H1 (cell line): ENCODE measurements around the gene ADGRL2. TPM values are rescaled to one million over a fixed set of nuclear protein-coding genes. Genes with fewer than 3 reads are reported as not detected.

ENCODE experiments used
- CTCF ChIA-PET: fragments of 300-600 bp; sonication (Branson Sonifier 250); formaldehyde crosslinking; loops from one replicate; lab custom pipeline; 2021; ENCODE audit not compliant: partially characterized antibody; lab: Charles Lee
- POLR2A ChIA-PET: fragments of 300-600 bp; sonication (Branson Sonifier 250); formaldehyde crosslinking; loops from one replicate; lab custom pipeline; 2021; ENCODE audit warnings: inconsistent platforms; ENCODE audit not compliant: partially characterized antibody; lab: Charles Lee
- DNase-seq, 2 experiments: peaks; one replicate each; pipeline versions ENCODE4 v3.0.0 to v3.0.0-alpha.2; 2010 to 2022; ENCODE audit warnings: low spot score in 2 of 2, low read depth in 1 of 2, mixed read lengths in 1 of 2
- FAIRE-seq: peaks from 2 replicates; lab custom pipeline; 2011; peaks lifted over from hg19 to GRCh38; lab: Jason Lieb, UNC
- H2AFZ ChIP-seq: 2 replicates; pipeline ENCODE4 v1.8.1; 2012; ENCODE audit warnings: low read length, inconsistent platforms
- H2AK5ac ChIP-seq: 2 replicates; pipeline ENCODE4 v1.6.1; 2013; ENCODE audit warnings: low read depth, low read length
- H2BK120ac ChIP-seq: replicated peaks from 2 replicates; pipeline ENCODE3; 2013; ENCODE audit warnings: low read depth, low read length, inconsistent platforms
- H2BK12ac ChIP-seq: 2 replicates; pipeline ENCODE4 v1.6.1; 2013; ENCODE audit warnings: low read depth, low read length
- H2BK15ac ChIP-seq: 2 replicates; pipeline ENCODE4 v1.6.1; 2013; ENCODE audit warnings: low read length
- H2BK20ac ChIP-seq: 2 replicates; pipeline ENCODE4 v1.6.1; 2013; ENCODE audit warnings: low read length
- H2BK5ac ChIP-seq: 2 replicates; pipeline ENCODE4 v1.6.1; 2013; ENCODE audit warnings: low read depth, low read length
- H3K14ac ChIP-seq: 2 replicates; pipeline ENCODE4 v1.6.1; 2013; ENCODE audit warnings: inconsistent platforms; ENCODE audit not compliant: insufficient read length
- H3K18ac ChIP-seq: 2 replicates; pipeline ENCODE4 v1.6.1; 2013; ENCODE audit warnings: low read length; ENCODE audit errors: extremely low read depth
- H3K23ac ChIP-seq: 2 replicates; pipeline ENCODE4 v1.6.1; 2013; ENCODE audit warnings: inconsistent platforms; ENCODE audit not compliant: insufficient read length
- H3K23me2 ChIP-seq: 2 replicates; pipeline ENCODE4 v1.6.1; 2013; ENCODE audit warnings: low read depth, low read length
- H3K27ac ChIP-seq: 2 replicates; pipeline ENCODE4 v1.6.1; 2011; ENCODE audit warnings: low read depth, low read length, inconsistent platforms
- H3K27me3 ChIP-seq, 4 experiments: replicated peaks in 1 of 4; 1 replicate in 1 of 4; 2 replicates in 3 of 4; pipeline versions ENCODE4 v1.6.1 to v1.8.1; 2011 to 2013; ENCODE audit warnings: low read length in 3 of 4, mild to moderate bottlenecking in 3 of 4, inconsistent platforms in 2 of 4, mixed read lengths in 2 of 4, moderate library complexity in 1 of 4; ENCODE audit not compliant: control insufficient read depth in 3 of 4, insufficient read depth in 3 of 4; ENCODE audit errors: extremely low read depth in 1 of 4
- H3K36me3 ChIP-seq, 4 experiments: 2 replicates each; pipeline versions ENCODE4 v1.6.1 to v1.8.1; 2011 to 2013; ENCODE audit warnings: mild to moderate bottlenecking in 4 of 4, low read length in 3 of 4, moderate library complexity in 2 of 4, control low read depth in 1 of 4, inconsistent platforms in 1 of 4; ENCODE audit not compliant: insufficient read depth in 4 of 4, control insufficient read depth in 2 of 4
- H3K4ac ChIP-seq: replicated peaks from 2 replicates; pipeline ENCODE3; 2013; ENCODE audit warnings: low read length, low read depth, mixed read lengths, inconsistent platforms; ENCODE audit not compliant: insufficient read length
- H3K4me1 ChIP-seq, 4 experiments: replicated peaks in 1 of 4; 1 replicate in 1 of 4; 2 replicates in 3 of 4; pipeline versions ENCODE4 v1.6.1 to v1.8.1; 2011 to 2013; ENCODE audit warnings: low read length in 3 of 4, inconsistent platforms in 2 of 4, mixed read lengths in 1 of 4; ENCODE audit not compliant: insufficient read depth in 4 of 4, control insufficient read depth in 3 of 4
- H3K4me2 ChIP-seq, 2 experiments: 2 replicates each; pipeline versions ENCODE4 v1.6.1 to v1.8.1; 2011 to 2013; ENCODE audit warnings: low read depth in 2 of 2, low read length in 2 of 2, control low read depth in 1 of 2, inconsistent platforms in 1 of 2, mild to moderate bottlenecking in 1 of 2; ENCODE audit not compliant: insufficient read depth in 1 of 2
- H3K4me3 ChIP-seq, 4 experiments: fragments of 200-600, 300-600 bp in 1 of 4; sonication (generic), shearing (Covaris generic), sonication (Bioruptor Twin) in 1 of 4; 2 replicates each; pipeline versions ENCODE4 v1.5.1 to v1.8.1; 2011 to 2016; ENCODE audit warnings: low read length in 4 of 4, low read depth in 3 of 4, control low read depth in 2 of 4, inconsistent platforms in 2 of 4, mild to moderate bottlenecking in 2 of 4, mixed read lengths in 1 of 4, moderate library complexity in 1 of 4; ENCODE audit not compliant: insufficient read depth in 2 of 4; ENCODE audit errors: extremely low read depth in 1 of 4
- H3K56ac ChIP-seq: replicated peaks from 2 replicates; pipeline ENCODE3; 2013; ENCODE audit warnings: low read depth, mild to moderate bottlenecking, mixed read lengths, low read length, inconsistent platforms; ENCODE audit not compliant: insufficient read length
- H3K79me1 ChIP-seq: 2 replicates; pipeline ENCODE4 v1.6.1; 2013; ENCODE audit warnings: low read depth, low read length, control low read depth
- H3K79me2 ChIP-seq, 2 experiments: 2 replicates each; pipeline versions ENCODE4 v1.6.1 to v1.8.1; 2012 to 2013; ENCODE audit warnings: low read length in 2 of 2, mild to moderate bottlenecking in 2 of 2, inconsistent platforms in 1 of 2; ENCODE audit not compliant: insufficient read depth in 2 of 2, control insufficient read depth in 1 of 2
- H3K9ac ChIP-seq, 4 experiments: replicated peaks in 1 of 4; 1 replicate in 1 of 4; 2 replicates in 3 of 4; pipeline versions ENCODE4 v1.6.1 to v1.8.1; 2011 to 2013; ENCODE audit warnings: low read depth in 3 of 4, low read length in 3 of 4, control low read depth in 2 of 4, mild to moderate bottlenecking in 2 of 4, moderate library complexity in 2 of 4, inconsistent platforms in 1 of 4; ENCODE audit errors: extremely low read depth in 1 of 4
- H3K9me3 ChIP-seq, 2 experiments: 2 replicates each; pipeline versions ENCODE4 v1.6.1 to v1.8.1; 2012 to 2013; ENCODE audit warnings: mild to moderate bottlenecking in 2 of 2, moderate library complexity in 2 of 2, control low read depth in 1 of 2, inconsistent platforms in 1 of 2, low read depth in 1 of 2, low read length in 1 of 2, mixed read lengths in 1 of 2; ENCODE audit not compliant: insufficient read depth in 2 of 2
- H4K20me1 ChIP-seq, 2 experiments: replicated peaks in 1 of 2; 2 replicates each; pipeline versions ENCODE3 to v1.8.1; 2011 to 2013; ENCODE audit warnings: inconsistent platforms in 2 of 2, low read length in 2 of 2, mild to moderate bottlenecking in 1 of 2; ENCODE audit not compliant: insufficient read depth in 2 of 2, control insufficient read depth in 1 of 2
- H4K5ac ChIP-seq: 2 replicates; pipeline ENCODE4 v1.6.1; 2013; ENCODE audit warnings: low read length, low read depth, mixed read lengths, inconsistent platforms; ENCODE audit not compliant: insufficient read length
- H4K8ac ChIP-seq: 2 replicates; pipeline ENCODE4 v1.8.0; 2013; ENCODE audit warnings: mild to moderate bottlenecking, moderate library complexity, low read length, inconsistent platforms; ENCODE audit not compliant: insufficient read depth; ENCODE audit errors: extremely low read depth
- H4K91ac ChIP-seq: replicated peaks from 2 replicates; pipeline ENCODE3; 2013; ENCODE audit warnings: low read length, mixed read lengths, inconsistent platforms; ENCODE audit not compliant: insufficient read length
- BACH1 ChIP-seq: IDR thresholded peaks from 2 replicates; pipeline ENCODE4 v1.6.1; 2012; ENCODE audit warnings: low read length, improper control_type of control experiment
- MAFK ChIP-seq: IDR thresholded peaks from 2 replicates; pipeline ENCODE4 v1.6.1; 2012; ENCODE audit warnings: low read depth, mild to moderate bottlenecking, improper control_type of control experiment, low read length
- POU5F1 ChIP-seq: IDR thresholded peaks from 2 replicates; pipeline ENCODE4 v1.6.1; 2011; ENCODE audit warnings: low read depth, mild to moderate bottlenecking, low read length, moderate library complexity
- SP1 ChIP-seq: IDR thresholded peaks from 2 replicates; pipeline ENCODE4 v1.6.1; 2011; ENCODE audit warnings: low read depth, low read length
- TCF12 ChIP-seq: IDR thresholded peaks from 2 replicates; pipeline ENCODE4 v1.6.1; 2011; ENCODE audit warnings: low read depth, mild to moderate bottlenecking, low read length
- YY1 ChIP-seq: IDR thresholded peaks from 2 replicates; pipeline ENCODE4 v1.6.1; 2011; ENCODE audit warnings: low read depth, mild to moderate bottlenecking, low read length
- WGBS, 2 experiments: shearing (Covaris generic) in 1 of 2; methylation state at CpG; one replicate each; pipeline versions ENCODE4 v1.1.6 to v1.1.7; 2013 to 2015; ENCODE audit warnings: low lambda C conversion rate in 2 of 2, mixed read lengths in 2 of 2, inconsistent platforms in 1 of 2, low coverage in 1 of 2, missing lambda C conversion rate in 1 of 2; ENCODE audit not compliant: insufficient replicate concordance in 2 of 2, insufficient coverage in 1 of 2, insufficient read length in 1 of 2; ENCODE audit errors: extremely low coverage in 1 of 2, missing lambda C conversion rate in 1 of 2; 5-methylcytosine and 5-hydroxymethylcytosine counted together
- polyA plus RNA-seq, 7 experiments: library from polyadenylated mRNA; depleted of rRNA in 3 of 7; stranded (reverse) in 5 of 7; unstranded in 2 of 7; fragments of >200 nt in 5 of 7; fragments of 200-250 nt in 2 of 7; gene quantifications; 1 replicate in 5 of 7; 2 replicates in 1 of 7; 4 replicates in 1 of 7; pipeline versions ENCODE4 v1.2.1 to v1.2.3, GENCODE V29; 2011 to 2013; ENCODE audit warnings: missing spikeins in 2 of 7, mixed read lengths in 2 of 7
- total RNA-seq: library from RNA; stranded (reverse); fragmentation: NEBNext Ultra II Directional; extraction: Animal tissue kit (Norgen Biotek cat#: 25700); gene quantifications from 2 replicates; pipeline ENCODE4 v1.2.1, GENCODE V29; 2021

ADGRL2 gene
- total and polyA plus RNA-seq, 2 of the 8 experiments (the other 6 are each of a cell fraction or from before 2014, with no cell fraction given), result 113 to 124 TPM

DNA sequence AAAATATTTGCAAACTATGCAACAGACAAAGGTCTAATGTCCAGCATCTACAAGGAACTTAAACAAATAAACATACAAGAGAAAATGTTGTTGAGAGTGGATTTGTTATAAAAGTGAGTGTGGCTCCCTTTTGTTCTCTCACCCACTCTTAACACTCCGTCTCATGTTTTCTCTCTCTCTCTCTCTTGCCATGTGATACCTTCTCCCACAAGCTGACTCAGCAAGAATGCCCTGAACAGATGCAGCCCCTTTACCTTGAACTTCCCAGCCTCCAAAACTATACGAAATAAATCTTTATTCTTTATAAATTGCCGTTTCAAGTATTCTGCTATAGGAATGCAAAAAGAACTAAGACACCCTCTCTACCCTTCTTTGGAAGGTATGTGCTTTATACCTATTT lies 234.1 kb downstream of the ADGRL2 start:
- H3K79me1 ChIP-seq, result no peaks in the 10 kb centered on the region
- DNase-seq (no peak), FAIRE-seq (no peak)
- no peak overlapping the region for H3K4me2 ChIP-seq
- no peak overlapping the region for H2BK120ac ChIP-seq
- H3K36me3 ChIP-seq, result no peaks in the 10 kb centered on the region
- no peak overlapping the region for H4K8ac ChIP-seq
- no peak overlapping the region for H2BK15ac ChIP-seq
- WGBS, 2 experiments, result 80% methylated on average over 3 of the region's 3 CpGs; no CpG with 5 or more reads in 1 of the 2 experiments
- H3K79me2 ChIP-seq, result no peaks in the 10 kb centered on the region
- ChIA-PET POLR2A (interaction anchor here (0.6 to 2.0 kb wide), 2 partner anchors 50 to 234 kb away, joined by 3 to 6 read pairs; partner anchors contain the start of gene ADGRL2), CTCF (no interaction called here)
- H2BK20ac ChIP-seq, result no peak overlapping the region
- H2BK5ac ChIP-seq, result no peak overlapping the region
- no peaks in the 10 kb centered on the region for H3K23me2 ChIP-seq
- no peak overlapping the region for H2AK5ac ChIP-seq
- H3K27ac ChIP-seq, result no peak overlapping the region
- no peaks in the 10 kb centered on the region for H3K27me3 ChIP-seq
- no peak overlapping the region for H2AFZ ChIP-seq
- no peaks in the 10 kb centered on the region for H4K20me1 ChIP-seq
- H3K4me3 ChIP-seq, result no peak overlapping the region
- TF ChIP-seq BACH1 (peak; percentile 85), YY1 (no peak), TCF12 (no peak), SP1 (0 out of 2 replicates have a peak, but pooled peaks have one; percentile 38), POU5F1 (no peak), MAFK (peak; percentile 95)
- no peaks in the 10 kb centered on the region for H3K4me1 ChIP-seq
- H4K91ac ChIP-seq, result no peak overlapping the region
- H4K5ac ChIP-seq, result no peak overlapping the region
- no peak overlapping the region for H2BK12ac ChIP-seq
- no peak overlapping the region for H3K56ac ChIP-seq
- H3K14ac ChIP-seq, result no peak overlapping the region
- H3K18ac ChIP-seq, result no peak overlapping the region
- H3K4ac ChIP-seq, result no peak overlapping the region
- H3K9ac ChIP-seq, result no peak overlapping the region
- H3K9me3 ChIP-seq, result no peaks in the 10 kb centered on the region
- H3K23ac ChIP-seq, result no peak overlapping the region
